GM12892 (cell line): ENCODE measurements around the gene ADGRB3.

Experiments used
- POLR2A ChIP-seq: IDR thresholded peaks from 2 replicates; pipeline ENCODE4 v1.6.1; 2011; ENCODE audit warnings: low read depth, low read length, control low read depth
- POLR2AphosphoS5 ChIP-seq: IDR thresholded peaks from 2 replicates; pipeline ENCODE4 v1.6.1; 2011; ENCODE audit warnings: low read depth, low read length, control low read depth

DNA sequence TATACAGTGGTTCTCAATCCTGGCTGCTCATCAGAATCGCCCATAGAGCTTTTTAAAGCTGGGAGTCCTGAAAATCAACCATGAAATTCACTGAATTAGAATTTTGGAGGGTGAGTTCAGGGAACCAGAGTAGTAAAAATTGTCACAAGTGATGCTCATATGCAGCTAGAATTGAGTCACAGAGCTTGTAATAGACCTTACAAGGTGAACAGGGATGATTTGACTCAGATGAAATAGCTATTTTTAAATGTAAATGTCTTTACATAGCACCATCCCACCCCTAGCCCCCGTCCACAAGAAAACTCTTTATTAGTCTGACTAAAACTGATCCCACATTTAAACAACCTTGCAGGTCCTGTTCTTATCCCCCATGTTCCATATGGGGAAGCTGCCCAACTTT lies 630.0 kb downstream of the ADGRB3 start:
- TF ChIP-seq POLR2A (no peak), POLR2AphosphoS5 (no peak)
